22Rv1 (cell line): ENCODE measurements around the gene ALDH1L1.

Source experiments
- H3K27ac ChIP-seq: fragments of 450-650 bp; 2 replicates; pipeline ENCODE4 v1.5.1; 2017
- ZFX ChIP-seq: fragments of 450-650 bp; IDR thresholded peaks from 2 replicates; pipeline ENCODE4 v1.6.1; 2017; ENCODE audit warnings: antibody characterized with exemption, borderline replicate concordance
- TF ChIP-seq, protein P1 (sequence below): fragments of 450-650 bp; IDR thresholded peaks from 2 replicates; pipeline ENCODE4 v1.5.1; 2017; ENCODE audit warnings: mild to moderate bottlenecking

Gene ALDH1L1

DNA sequence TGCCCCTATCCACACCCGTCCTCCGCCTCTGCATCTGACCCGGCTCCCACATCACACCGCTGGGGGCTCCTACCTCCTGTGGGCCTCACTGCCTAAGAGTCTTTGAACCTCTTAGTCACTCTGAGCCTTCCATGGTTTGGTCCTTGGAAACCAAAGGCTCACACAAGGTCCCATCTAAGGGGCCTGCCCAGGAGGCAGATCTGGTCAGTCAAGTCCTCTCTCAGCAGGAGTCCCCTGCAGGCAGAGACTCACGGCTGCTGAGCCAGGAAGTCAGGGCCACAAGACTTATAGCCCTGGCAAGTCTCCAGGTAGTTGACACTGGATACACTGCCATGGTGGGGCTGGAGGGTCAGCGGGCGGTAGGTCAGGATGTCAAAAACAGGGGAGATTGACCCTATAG, 31.2 kb upstream of the ALDH1L1 start:
- no peak overlapping the region for H3K27ac ChIP-seq
- TF ChIP-seq, protein P1, sequence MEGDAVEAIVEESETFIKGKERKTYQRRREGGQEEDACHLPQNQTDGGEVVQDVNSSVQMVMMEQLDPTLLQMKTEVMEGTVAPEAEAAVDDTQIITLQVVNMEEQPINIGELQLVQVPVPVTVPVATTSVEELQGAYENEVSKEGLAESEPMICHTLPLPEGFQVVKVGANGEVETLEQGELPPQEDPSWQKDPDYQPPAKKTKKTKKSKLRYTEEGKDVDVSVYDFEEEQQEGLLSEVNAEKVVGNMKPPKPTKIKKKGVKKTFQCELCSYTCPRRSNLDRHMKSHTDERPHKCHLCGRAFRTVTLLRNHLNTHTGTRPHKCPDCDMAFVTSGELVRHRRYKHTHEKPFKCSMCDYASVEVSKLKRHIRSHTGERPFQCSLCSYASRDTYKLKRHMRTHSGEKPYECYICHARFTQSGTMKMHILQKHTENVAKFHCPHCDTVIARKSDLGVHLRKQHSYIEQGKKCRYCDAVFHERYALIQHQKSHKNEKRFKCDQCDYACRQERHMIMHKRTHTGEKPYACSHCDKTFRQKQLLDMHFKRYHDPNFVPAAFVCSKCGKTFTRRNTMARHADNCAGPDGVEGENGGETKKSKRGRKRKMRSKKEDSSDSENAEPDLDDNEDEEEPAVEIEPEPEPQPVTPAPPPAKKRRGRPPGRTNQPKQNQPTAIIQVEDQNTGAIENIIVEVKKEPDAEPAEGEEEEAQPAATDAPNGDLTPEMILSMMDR: no peak
- TF ChIP-seq ZFX: no peak

DNA sequence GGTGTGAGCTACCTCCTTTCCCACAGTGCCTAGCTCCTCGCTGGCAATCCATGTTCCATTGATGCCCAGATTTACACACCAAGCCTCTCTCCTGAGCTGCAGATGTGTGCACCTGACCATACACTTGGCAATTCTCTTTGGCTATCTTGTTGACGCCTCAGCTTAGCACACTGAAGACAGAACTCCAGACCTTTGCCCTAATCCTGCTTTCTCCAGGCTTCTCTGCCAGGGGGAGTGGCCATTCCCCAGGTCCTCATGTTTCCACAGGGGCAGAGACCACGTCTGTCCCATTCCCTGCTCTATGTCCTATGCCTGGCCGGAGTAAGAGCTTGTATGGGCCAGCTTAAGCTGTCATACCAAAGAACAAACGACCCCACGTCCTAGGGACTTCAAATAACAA, 30.2 kb upstream of the ALDH1L1 start:
- H3K27ac ChIP-seq: no peak overlapping the region
- TF ChIP-seq ZFX: no peak
- TF ChIP-seq, protein P1: no peak

DNA sequence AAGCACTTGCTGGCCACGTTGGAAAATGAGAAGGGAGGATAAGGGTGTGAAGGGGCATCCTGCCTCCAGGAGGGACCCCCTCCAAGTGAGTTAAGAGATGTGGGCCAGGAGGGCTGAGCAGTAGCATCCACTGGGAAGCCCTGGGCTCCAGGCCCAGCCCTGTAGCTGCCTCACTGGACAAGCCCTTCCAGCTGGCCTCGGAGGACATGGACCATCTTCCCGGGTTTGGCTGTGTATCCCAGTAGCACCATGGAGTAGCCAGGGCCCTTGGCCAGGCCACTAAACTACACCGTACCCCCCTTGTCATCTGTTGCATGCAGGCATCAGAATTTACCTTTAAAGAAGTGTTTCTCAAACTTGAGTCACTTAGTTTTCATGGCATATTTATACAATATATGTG, 29.4 kb upstream of the ALDH1L1 start:
- no peak overlapping the region for H3K27ac ChIP-seq
- TF ChIP-seq, protein P1: no peak
- TF ChIP-seq ZFX: no peak

DNA sequence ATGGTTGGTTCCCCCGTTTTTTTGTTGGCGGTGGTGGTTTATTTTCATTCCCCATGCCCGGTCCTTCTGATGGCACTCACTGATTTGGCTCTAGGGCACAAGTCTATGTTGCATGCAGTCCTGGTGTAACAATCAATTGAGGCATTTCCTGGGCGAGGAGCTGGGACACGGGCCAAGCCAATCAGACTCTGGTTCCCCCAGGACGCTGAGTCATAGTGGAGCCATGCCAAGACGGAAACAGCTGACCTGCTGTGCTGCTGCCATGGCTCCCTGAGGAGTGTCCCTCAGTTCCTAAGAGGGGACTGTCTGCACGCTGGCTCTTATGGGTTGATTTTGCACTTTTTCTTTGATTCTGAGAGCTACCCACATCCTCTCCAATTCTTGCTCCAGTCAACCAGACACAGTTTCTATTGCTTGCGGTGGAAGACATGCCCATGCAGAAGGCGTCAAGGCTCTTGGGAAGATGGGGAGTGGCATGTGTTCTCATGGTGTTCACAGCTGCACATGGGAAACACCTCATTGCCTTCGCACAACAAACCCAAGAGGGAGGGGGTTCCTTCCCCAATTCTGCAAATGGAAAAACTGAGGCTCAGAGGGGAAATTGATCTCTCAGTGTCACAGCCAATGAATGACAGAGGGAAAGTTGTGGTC, 28.3 kb upstream of the ALDH1L1 start:
- H3K27ac ChIP-seq: no peak overlapping the region
- no peak for TF ChIP-seq ZFX
- TF ChIP-seq, protein P1: no peak

DNA sequence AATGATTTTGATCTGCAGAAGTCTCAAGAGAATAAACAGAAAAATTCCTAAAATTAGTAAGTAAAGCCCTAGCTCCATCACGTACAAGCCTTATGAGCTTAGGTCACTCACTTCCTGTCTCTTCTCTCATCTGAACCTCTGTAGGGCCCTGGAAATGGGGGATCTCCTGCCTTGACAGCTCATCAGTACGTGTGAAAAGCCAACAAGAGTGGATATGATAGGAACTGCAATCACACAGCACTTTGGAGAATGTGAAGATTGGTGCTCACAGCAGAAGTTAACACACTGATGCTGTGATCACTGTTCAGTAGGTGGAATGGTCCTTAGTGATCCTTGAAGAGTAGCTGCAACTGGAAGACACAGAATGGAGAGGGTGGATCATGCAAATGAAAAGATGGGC, 27.8 kb upstream of the ALDH1L1 start:
- H3K27ac ChIP-seq: no peak overlapping the region

DNA sequence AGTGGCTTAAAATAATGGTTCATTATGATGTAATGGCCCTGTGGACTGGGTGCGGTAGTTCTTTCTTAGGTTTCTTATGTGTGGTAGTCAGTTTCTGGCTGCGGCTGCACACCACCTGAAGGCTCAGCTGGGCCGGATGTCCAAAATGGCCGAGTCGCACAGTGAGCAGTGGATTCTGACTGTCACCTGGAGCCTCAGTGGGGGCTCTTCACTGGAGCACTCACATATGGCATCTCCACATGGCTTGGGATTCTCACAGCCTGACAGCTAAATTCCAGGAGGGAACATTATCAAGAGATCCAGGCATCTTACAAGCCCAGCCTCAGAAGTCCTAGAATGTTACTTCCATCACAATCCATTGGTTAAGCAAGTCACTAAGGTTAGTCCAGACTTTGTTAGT, 26.8 kb upstream of the ALDH1L1 start:
- no peak for TF ChIP-seq ZFX
- TF ChIP-seq, protein P1: no peak
- H3K27ac ChIP-seq: no peak overlapping the region

More for the DNA sequence above, 27.8 kb upstream of the ALDH1L1 start:
- TF ChIP-seq ZFX: no peak
- TF ChIP-seq, protein P1: no peak

DNA sequence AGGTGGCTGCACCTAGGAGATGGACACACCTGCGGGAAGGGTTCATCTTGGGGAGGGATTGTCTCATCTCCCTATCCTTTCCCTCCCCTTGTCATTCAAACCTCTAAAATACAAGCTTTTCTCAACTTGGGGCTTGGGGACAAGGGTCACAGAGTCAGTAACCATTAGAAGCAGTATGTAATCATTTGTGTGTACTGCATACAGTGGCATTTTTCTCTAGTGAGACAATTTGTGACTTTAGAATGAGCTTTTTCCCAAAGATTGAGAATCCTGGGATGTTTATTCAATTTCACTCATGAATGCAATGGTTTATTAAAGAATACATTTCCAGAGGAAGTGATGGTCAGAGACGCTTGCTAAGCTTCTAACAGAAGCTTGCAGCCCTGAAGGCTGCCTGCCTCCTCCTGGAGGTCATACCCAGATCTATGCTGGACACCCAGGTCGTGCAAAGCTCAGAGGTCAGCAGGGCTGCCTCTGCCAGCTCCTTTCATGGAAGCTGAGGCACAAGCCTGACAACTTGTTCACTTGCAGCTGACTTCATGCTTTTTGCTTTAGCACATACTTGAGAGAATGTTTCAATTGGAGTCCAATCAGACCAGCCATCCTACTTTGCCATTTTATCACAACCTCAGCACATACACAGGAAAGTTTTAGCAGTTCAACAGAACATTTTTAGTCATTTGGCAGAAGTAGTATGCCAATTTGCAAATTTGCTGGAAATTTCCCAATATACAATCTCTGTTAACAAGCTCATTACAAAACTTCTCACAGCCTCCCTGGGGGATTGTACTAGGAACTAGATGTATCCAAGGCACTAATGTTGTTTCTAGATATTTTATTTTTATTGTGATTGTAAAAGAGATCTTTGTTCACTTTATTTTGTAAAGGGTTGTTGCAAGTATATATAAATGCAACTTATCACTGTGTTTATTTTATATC, 25.6 kb upstream of the ALDH1L1 start:
- no peak overlapping the region for H3K27ac ChIP-seq
- TF ChIP-seq ZFX: no peak
- TF ChIP-seq, protein P1: no peak
